HCT116 (cell line): ENCODE results near the gene MTIF3. TPM values are rescaled to one million over a fixed set of nuclear protein-coding genes. Genes with fewer than 3 reads are reported as not detected.

ENCODE experiments used
- ATAC-seq: fragments of 200-7000 bp; cut with Tn5 transposase; 2 replicates; pipeline ENCODE4 v1.9.1; 2020; ENCODE audit warnings: mild to moderate bottlenecking, moderate library complexity
- BruUV-seq: library from RNA; stranded (reverse); fragments of 400-500 nt; replicated peaks from 2 replicates; lab custom pipeline; 2021; lab: Mats Ljungman, UMichigan
- CTCF ChIA-PET: fragments of 300-600 bp; sonication (Branson Sonifier 250); formaldehyde crosslinking; loops from one replicate; lab custom pipeline; 2021; ENCODE audit warnings: antibody characterized with exemption; lab: Charles Lee
- POLR2A ChIA-PET: fragments of 300-600, 350-600 bp; sonication (Branson Sonifier 250); formaldehyde crosslinking; loops from one replicate; lab custom pipeline; 2021; ENCODE audit warnings: antibody characterized with exemption; lab: Charles Lee
- RAD21 ChIA-PET, 2 experiments: fragments of 300-600 bp; sonication (Branson Sonifier 250); formaldehyde crosslinking; loops; one replicate each; lab custom pipeline; 2023; ENCODE audit warnings: low total read pairs in 2 of 2; ENCODE audit not compliant: uncharacterized antibody in 2 of 2, unreplicated experiment in 2 of 2, low non-redundant PET in 1 of 2; lab: Charles Lee
- DNase-seq: peaks from one replicate; pipeline ENCODE4 v3.0.0-alpha.2; 2010; ENCODE audit warnings: low read depth, low spot score
- H2AFZ ChIP-seq: fragments of 200-600 bp; shearing (Covaris generic), sonication (generic); 2 replicates; pipeline ENCODE4 v1.6.1; 2017; ENCODE audit warnings: low read depth, mixed run types, mixed read lengths, antibody characterized with exemption, low read length; ENCODE audit not compliant: poor library complexity, severe bottlenecking
- H3K27ac ChIP-seq: 2 replicates; pipeline ENCODE4 v1.5.1; 2012; ENCODE audit warnings: low read depth, low read length
- H3K27me3 ChIP-seq: fragments of 200-600 bp; sonication (generic); 2 replicates; pipeline ENCODE4 v1.6.1; 2016; ENCODE audit warnings: mixed run types, low read length, mixed read lengths; ENCODE audit not compliant: insufficient read depth
- H3K36me3 ChIP-seq, 2 experiments: fragments of 200-500 bp in 1 of 2; fragments of 200-600 bp in 1 of 2; sonication (Bioruptor generic) in 1 of 2; sonication (generic) in 1 of 2; 2 replicates each; pipeline versions ENCODE4 v1.5.1 to v1.6.1; 2014 to 2016; ENCODE audit warnings: low read length in 2 of 2, inconsistent platforms in 1 of 2, mixed read lengths in 1 of 2, mixed run types in 1 of 2; ENCODE audit not compliant: insufficient read depth in 2 of 2, control insufficient read depth in 1 of 2
- H3K4me1 ChIP-seq, 2 experiments: fragments of 200-600 bp in 1 of 2; sonication (generic) in 1 of 2; 2 replicates each; pipeline versions ENCODE4 v1.5.1 to v1.6.1; 2012 to 2017; ENCODE audit warnings: low read length in 2 of 2, inconsistent platforms in 1 of 2, mild to moderate bottlenecking in 1 of 2, mixed read lengths in 1 of 2, mixed run types in 1 of 2, moderate library complexity in 1 of 2; ENCODE audit not compliant: insufficient read depth in 2 of 2, control insufficient read depth in 1 of 2
- H3K4me2 ChIP-seq: fragments of 200-600 bp; sonication (generic); 2 replicates; pipeline ENCODE4 v1.6.1; 2017; ENCODE audit warnings: mixed run types, low read length, mixed read lengths
- H3K4me3 ChIP-seq, 2 experiments: fragments of 200-600 bp in 1 of 2; sonication (generic) in 1 of 2; replicated peaks in 1 of 2; 2 replicates each; pipeline ENCODE4 v1.5.1; 2011 to 2016; ENCODE audit warnings: low read length in 2 of 2, control low read depth in 1 of 2, low read depth in 1 of 2, mild to moderate bottlenecking in 1 of 2, mixed read lengths in 1 of 2, mixed run types in 1 of 2
- H3K79me2 ChIP-seq: fragments of 200-600 bp; sonication (generic); 2 replicates; pipeline ENCODE4 v1.6.1; 2017; ENCODE audit warnings: mild to moderate bottlenecking, mixed run types, low read length, moderate library complexity, mixed read lengths; ENCODE audit not compliant: insufficient read depth
- H3K9ac ChIP-seq: fragments of 200-600 bp; sonication (generic); 2 replicates; pipeline ENCODE4 v1.6.1; 2016; ENCODE audit warnings: low read length, mixed read lengths
- H3K9me2 ChIP-seq: fragments of 200-600 bp; sonication (generic), shearing (Covaris generic); 2 replicates; pipeline ENCODE4 v1.6.1; 2017; ENCODE audit warnings: mixed run types, mild to moderate bottlenecking, moderate library complexity; ENCODE audit not compliant: insufficient read depth
- H3K9me3 ChIP-seq, 2 experiments: fragments of 200-500 bp in 1 of 2; fragments of 200-600 bp in 1 of 2; sonication (Bioruptor generic) in 1 of 2; sonication (generic) in 1 of 2; 2 replicates each; pipeline ENCODE4 v1.6.1; 2014 to 2017; ENCODE audit warnings: low read length in 2 of 2, mixed read lengths in 2 of 2, inconsistent platforms in 1 of 2, low read depth in 1 of 2, mild to moderate bottlenecking in 1 of 2, mixed run types in 1 of 2, moderate library complexity in 1 of 2; ENCODE audit not compliant: control insufficient read depth in 1 of 2, insufficient read depth in 1 of 2
- H4K20me1 ChIP-seq: fragments of 200-600 bp; sonication (generic), shearing (Covaris generic); 2 replicates; pipeline ENCODE4 v1.6.1; 2017; ENCODE audit warnings: mixed run types, mild to moderate bottlenecking, moderate library complexity; ENCODE audit not compliant: insufficient read depth
- CEBPB ChIP-seq: IDR thresholded peaks from 2 replicates; pipeline ENCODE4 v1.6.1; 2012; ENCODE audit warnings: low read depth
- JUND ChIP-seq: IDR thresholded peaks from 2 replicates; pipeline ENCODE4 v1.6.1; 2012
- ZFX ChIP-seq: fragments of 450-650 bp; IDR thresholded peaks from 2 replicates; pipeline ENCODE4 v1.6.1; 2017
- intact Hi-C: fragments of 100-400 bp; cut with micrococcal nuclease; formaldehyde crosslinking; loops from 2 replicates; pipeline ENCODE4 v1.10.0; 2022
- total RNA-seq: library from RNA; stranded (reverse); gene quantifications from one replicate; pipeline ENCODE4 v1.2.1, GENCODE V29; 2021; ENCODE audit not compliant: unreplicated experiment
- TF ChIP-seq, protein P1 (sequence below), 3 experiments: fragments of 200-600 bp in 1 of 3; sonication (generic) in 1 of 3; IDR thresholded peaks in 2 of 3; conservative IDR thresholded peaks in 1 of 3; 2 replicates each; pipeline ENCODE4 v1.5.1; 2012 to 2017; ENCODE audit warnings: low read depth in 2 of 3, low read length in 2 of 3, antibody characterized with exemption in 1 of 3, borderline replicate concordance in 1 of 3, control low read depth in 1 of 3, mild to moderate bottlenecking in 1 of 3, mixed read lengths in 1 of 3, mixed run types in 1 of 3, moderate library complexity in 1 of 3; ENCODE audit not compliant: insufficient read depth in 1 of 3
- TF ChIP-seq, protein P2 (sequence below): IDR thresholded peaks from 2 replicates; pipeline ENCODE4 v1.6.1; 2012

MTIF3 gene
- total RNA-seq, 1 experiment from 2014 or later = 27.8 TPM

DNA sequence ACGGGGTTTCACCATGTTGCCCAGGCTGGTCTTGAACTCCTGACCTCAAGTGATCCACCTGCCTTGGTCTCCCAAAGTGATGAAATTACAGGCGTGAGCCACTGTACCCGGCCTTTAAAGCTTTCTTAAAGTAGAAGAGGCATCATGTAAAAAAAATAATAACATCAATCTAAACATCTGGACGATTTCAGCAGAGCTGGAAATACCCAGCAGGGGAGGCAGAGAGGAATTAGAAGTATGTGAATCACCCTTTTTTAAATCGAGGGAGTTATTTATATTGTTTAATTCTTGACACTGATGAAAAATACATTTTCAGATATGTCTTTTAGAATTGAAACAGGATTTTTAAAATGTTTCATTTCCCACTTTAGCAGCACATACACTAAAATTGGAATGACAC lies 37.4 kb upstream of the MTIF3 start:
- no peak overlapping the region for H3K4me2 ChIP-seq
- H3K9me2 ChIP-seq = no peaks in the 10 kb centered on the region
- ChIA-PET POLR2A (no interaction called here), CTCF (interaction anchor here (1.3 kb wide), 1 partner anchor 339 kb away, joined by 5 read pairs; no protein-coding TSS in a partner anchor), RAD21 (no interaction called here)
- BruUV-seq = no TSS peak
- H3K36me3 ChIP-seq = no peaks in the 10 kb centered on the region
- no peaks in the 10 kb centered on the region for H3K4me1 ChIP-seq
- H3K4me3 ChIP-seq = no peak overlapping the region
- no peaks in the 10 kb centered on the region for H4K20me1 ChIP-seq
- H3K9ac ChIP-seq = no peak overlapping the region
- intact Hi-C loops = no loop called here
- no peak overlapping the region for H2AFZ ChIP-seq
- no peaks in the 10 kb centered on the region for H3K27me3 ChIP-seq
- no peak for TF ChIP-seq CEBPB
- TF ChIP-seq JUND = no peak
- TF ChIP-seq ZFX = no peak
- TF ChIP-seq, protein P1, sequence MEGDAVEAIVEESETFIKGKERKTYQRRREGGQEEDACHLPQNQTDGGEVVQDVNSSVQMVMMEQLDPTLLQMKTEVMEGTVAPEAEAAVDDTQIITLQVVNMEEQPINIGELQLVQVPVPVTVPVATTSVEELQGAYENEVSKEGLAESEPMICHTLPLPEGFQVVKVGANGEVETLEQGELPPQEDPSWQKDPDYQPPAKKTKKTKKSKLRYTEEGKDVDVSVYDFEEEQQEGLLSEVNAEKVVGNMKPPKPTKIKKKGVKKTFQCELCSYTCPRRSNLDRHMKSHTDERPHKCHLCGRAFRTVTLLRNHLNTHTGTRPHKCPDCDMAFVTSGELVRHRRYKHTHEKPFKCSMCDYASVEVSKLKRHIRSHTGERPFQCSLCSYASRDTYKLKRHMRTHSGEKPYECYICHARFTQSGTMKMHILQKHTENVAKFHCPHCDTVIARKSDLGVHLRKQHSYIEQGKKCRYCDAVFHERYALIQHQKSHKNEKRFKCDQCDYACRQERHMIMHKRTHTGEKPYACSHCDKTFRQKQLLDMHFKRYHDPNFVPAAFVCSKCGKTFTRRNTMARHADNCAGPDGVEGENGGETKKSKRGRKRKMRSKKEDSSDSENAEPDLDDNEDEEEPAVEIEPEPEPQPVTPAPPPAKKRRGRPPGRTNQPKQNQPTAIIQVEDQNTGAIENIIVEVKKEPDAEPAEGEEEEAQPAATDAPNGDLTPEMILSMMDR (IDR thresholded peaks at IDR 0.05 in 2 of 3, conservative IDR thresholded peaks at IDR 0.05 in 1 of 3; ENCODE audit: borderline replicate concordance in 1 of 3, insufficient read depth in 1 of 3, low read depth in 2 of 3, low read length in 2 of 3) = no peak
- no peak overlapping the region for H3K27ac ChIP-seq
- no peaks in the 10 kb centered on the region for H3K79me2 ChIP-seq
- ATAC-seq (no peak), DNase-seq (no peak)
- no peaks in the 10 kb centered on the region for H3K9me3 ChIP-seq

DNA sequence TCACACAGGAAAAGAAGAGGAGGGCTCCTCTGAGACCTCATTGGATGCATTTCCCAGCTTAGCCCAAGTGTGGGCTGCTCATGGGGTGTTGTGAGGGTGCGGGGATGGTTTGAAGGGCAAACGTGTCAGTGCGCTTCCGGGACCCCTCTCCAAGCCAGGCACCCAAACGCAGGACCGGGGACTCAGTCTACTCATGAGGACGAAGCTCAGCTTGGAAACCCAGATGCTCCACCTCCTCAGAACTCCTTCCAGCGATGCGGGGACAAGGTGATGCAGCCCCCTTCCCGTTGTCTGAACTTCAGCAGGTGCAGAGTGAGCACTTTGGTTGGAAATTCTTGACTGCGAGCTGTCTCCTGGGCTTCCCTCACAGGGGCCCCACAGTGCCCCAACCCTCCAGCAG lies 33.1 kb upstream of the MTIF3 start:
- ChIA-PET CTCF (no interaction called here), POLR2A (no interaction called here), RAD21 (no interaction called here)
- Histone ChIP-seq H3K36me3 (no peaks in the 10 kb centered on the region), H3K27me3 (no peaks in the 10 kb centered on the region), H3K4me2 (no peak overlapping the region), H3K4me3 (no peak overlapping the region), H3K4me1 (no peaks in the 10 kb centered on the region), H3K9me2 (no peaks in the 10 kb centered on the region), H3K9ac (no peak overlapping the region), H3K9me3 (no peaks in the 10 kb centered on the region; a peak in 1 of 4 replicates), H4K20me1 (no peaks in the 10 kb centered on the region)
- intact Hi-C loops = loop anchor here (5.0 kb wide), 1 partner anchor 344 kb away; no protein-coding TSS in a partner anchor
- ATAC-seq = no peak
- no TSS peak for BruUV-seq
- TF ChIP-seq, protein P2, sequence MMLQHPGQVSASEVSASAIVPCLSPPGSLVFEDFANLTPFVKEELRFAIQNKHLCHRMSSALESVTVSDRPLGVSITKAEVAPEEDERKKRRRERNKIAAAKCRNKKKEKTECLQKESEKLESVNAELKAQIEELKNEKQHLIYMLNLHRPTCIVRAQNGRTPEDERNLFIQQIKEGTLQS = no peak
- TF ChIP-seq, all 23 proteins: peak for 0
- H3K79me2 ChIP-seq = no peaks in the 10 kb centered on the region
- H2AFZ ChIP-seq = no peak overlapping the region
- no peak overlapping the region for H3K27ac ChIP-seq
- DNase-seq = no peak
